GM18502 (cell line): ENCODE data around the gene NEB.
A peak's percentile ranks its signal among the peaks of the same experiment; 100 is the strongest.
"Not testable (repeated sequence)": the region's sequence is repeated elsewhere in the genome, so short reads cannot be mapped to it uniquely, and the experiment has no call there.

Source experiments
- ATAC-seq: cut with Tn5 transposase; IDR thresholded peaks from one replicate; pipeline ENCODE4 v1.9.1; 2021; ENCODE audit warnings: mild to moderate bottlenecking; ENCODE audit not compliant: unreplicated experiment, poor library complexity

NEB gene

DNA sequence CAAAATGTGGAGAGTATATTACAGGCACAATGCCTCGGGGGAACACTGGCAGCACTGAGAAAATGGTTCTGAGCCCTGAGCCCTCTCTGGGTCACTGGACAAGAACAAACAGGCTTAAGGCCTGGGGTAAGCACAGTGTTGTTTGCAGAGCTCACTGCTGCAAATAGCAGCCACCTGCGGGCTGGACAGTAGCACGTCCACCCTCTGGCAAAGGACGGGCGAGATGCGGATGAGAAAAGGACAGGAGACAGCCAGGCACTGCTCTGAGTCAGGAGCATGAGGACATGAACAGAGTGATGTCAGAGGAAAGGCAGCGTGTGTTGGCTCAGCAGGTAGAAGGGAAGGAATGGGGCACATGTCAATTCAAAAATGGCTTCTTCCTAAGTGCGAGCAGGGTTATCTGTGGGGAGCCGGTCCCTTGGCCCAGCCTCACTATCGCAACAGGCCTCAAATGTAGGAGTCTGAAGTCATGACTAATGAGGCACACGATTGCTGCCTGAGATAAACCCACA is 25.9 kb upstream of the NEB start:
- no peak for ATAC-seq

DNA sequence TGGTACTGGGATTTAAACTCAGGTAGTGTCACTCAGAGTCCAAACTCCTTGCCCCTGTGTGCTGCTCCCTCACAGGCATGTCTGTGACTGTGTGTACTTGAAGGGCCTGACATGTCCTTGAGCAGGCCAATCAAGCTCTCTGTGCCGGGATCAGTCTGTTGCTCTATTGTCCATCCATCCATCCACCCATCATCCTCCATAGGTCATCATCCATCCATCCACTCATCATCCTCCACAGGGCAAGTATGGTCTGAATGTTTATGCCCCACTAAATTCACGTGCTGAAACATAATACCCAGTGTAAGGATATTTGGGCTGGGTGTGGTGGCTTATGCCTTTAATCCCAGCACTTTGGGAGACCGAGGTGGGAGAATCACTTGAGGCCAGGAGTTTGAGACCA is 24.5 kb upstream of the NEB start:
- no peak for ATAC-seq

DNA sequence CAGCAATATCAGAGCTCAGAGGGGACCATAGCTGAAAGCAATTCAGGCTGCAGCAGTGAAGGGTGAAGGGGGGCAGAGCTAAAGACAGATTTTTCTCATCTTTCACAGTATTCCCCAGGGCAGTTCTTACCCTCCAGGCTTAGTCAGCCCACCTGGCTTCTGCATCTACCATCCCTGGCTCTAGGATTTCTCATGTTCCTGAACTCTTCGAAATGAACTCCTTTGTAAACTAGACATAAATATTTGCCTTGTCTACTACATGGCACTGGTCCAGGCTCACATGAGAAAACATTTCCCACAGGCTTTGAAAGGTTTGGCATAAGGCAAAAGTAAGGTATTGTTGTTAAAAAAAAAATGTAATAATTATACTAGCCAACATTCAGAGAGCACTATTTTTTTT is 23.6 kb upstream of the NEB start:
- ATAC-seq: no peak

- no peak for ATAC-seq
These were observed 22.5 kb upstream of the NEB start for GRCh38 chr2:151756820-151757219.

DNA sequence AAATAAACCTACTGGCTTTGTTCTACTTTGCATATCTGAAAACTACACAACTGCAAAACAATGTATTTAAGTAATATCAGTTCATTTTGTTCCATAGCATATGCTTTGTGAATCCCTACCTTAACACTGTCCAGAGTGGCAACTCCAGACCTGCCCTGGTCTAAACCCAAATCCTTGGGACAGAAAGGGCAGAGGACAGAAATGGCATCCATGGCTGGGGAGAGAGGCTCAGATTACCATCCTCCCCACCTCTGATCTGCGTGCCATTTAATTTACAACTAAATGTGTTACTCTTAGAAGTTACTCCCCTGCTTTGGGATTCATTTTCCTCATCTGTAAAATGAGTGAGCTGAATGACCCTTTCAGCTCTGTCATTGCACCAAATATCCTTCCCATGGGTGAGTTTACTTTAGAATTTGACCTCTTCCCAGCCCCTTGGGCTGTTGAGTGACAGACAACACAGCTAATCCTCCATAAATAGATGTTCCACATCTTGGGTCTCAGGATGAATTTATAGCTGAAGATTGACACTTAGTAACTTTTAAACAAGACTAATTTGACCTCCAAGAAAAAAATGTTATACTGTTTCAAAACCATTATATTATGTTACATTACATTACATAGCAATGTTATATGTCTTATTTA is 20.1 kb upstream of the NEB start:
- ATAC-seq: no peak

DNA sequence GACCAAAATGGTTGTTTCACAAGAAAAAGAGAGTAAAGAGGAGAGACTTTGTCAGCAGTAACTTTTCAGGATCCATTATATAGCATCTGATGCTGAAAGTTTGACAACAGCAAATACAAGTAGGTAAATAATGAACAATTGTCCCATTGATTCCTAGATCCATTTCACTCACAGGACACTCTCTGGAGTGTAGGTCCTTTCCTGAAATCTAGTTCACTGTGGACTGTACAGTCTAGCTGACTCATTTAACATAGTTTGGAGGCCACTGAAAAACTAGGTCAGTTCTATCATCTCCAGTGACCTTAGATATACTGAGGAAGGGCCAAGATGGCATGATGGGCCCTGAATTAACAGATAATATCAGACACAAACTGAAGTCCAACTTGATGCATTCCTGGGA is 19.3 kb upstream of the NEB start:
- ATAC-seq: no peak

- not testable (repeated sequence) for ATAC-seq
These were observed 11.0 kb upstream of the NEB start for GRCh38 chr2:151745261-151745660.

- ATAC-seq: peak; percentile 78
These were observed 3.9 kb downstream of the NEB start for GRCh38 chr2:151730262-151730975.

GRCh38 chr2:151729837-151730236 is 4.4 kb downstream of the NEB start:
- ATAC-seq: peak; percentile 35

DNA sequence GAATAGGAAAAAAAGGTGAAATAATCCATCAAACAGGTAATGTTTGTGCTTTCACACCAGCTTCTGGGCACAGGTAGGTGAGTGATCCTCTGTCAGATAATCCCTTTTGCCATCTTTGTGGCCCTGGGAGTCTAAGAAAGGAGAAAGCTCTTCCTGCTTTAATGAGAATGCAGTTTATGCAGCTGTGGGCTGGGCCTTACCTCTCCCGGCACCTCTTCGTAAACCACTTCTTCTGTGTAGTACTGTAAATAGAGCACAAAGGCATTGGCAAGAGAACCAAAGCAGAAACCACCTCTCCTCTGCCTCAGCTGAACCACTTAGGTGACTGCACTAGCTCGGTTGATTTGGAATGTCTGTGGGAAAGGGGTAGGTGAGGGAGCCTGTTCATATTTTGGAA is 4.9 kb downstream of the NEB start:
- ATAC-seq: no peak

GRCh38 chr2:151728804-151729414 is 5.4 kb downstream of the NEB start:
- peak; percentile 53 for ATAC-seq

DNA sequence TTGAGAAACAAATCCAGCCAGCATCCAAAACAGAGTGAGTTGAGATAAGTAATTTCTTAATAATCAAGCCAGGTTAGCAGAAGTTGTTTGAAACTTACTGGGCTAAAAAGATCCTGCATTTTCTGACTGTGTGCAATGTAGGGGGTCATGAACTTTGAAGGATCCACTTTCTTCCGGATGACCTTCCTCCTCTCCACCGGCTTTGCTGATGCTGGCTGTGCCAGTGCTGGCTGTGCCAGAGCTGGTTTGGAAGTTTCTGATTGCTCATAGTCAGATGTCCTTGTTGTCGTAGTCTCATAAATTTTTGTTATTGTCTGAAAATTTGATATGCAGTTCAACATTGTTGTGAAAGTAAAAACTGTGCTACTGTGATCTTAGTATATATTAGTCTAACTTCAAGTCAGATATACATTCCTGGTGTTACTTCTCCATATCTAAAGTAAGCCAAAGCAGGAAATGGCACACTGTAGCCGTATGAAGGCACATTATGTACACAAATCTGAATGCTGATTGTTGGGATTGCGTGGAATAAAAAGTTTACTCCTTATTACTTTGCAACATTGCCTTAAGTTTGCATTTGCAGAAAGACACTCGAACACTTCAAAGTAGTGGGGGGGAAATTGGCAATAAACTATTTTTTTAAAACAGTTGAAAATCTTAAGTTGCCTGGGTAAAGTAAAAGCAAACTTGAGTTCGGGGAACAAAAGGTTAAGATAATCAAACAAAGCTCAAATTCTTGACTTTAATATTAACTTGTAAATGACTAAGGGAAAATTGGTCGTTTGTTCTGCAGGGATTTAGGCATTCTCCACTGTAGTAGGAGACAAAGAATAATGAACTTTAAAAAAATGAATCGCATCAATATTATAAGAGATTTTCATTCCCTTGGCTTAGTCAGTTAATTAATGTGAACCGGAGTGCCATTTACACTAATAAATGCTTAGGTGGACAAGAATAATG is 6.4 kb downstream of the NEB start:
- ATAC-seq: no peak

- no peak for ATAC-seq
These were observed 13.1 kb downstream of the NEB start for GRCh38 chr2:151721161-151721560.

GRCh38 chr2:151720521-151720920 is 13.8 kb downstream of the NEB start:
- ATAC-seq: no peak

- no peak for ATAC-seq
These were observed 15.5 kb downstream of the NEB start for GRCh38 chr2:151718796-151719195.

DNA sequence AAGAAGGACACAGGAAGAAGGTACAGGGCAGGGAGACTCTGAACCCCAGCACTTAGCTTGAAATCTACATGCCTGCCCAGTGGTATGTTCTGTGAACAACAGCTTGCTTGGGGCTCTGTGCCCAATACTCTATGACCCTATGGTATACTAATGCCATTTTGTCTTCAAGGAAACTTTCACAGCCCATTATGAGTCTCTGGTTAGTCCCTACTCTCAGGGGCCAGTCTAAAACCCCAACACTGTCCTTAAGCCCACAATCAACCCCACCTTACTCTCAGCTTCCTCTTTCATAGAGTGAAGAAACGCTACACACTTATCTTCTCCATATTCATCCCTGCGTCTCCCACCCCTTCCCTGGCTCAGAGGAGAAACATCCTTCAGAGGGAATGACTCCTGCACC is 16.0 kb downstream of the NEB start:
- no peak for ATAC-seq

DNA sequence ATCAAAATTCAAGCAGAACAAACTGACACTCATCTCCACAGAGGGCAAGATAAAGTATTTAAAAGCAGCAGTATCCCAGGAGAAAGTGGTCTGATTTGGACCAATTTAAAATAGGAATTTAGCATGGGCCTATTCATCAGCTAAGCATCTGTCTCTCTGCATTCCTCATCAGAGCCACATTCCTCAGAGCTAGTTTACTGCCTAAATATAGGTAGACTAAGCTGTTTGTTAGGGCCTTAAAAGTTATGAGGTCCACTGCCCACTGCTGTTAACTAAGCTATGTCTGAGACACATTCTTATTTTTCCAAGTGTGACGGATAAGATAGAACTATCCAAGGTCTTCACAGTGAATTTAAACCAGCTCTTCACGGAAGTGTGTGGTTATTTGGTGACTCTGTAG is 17.6 kb downstream of the NEB start:
- ATAC-seq: no peak

GRCh38 chr2:151713291-151713903 is 20.9 kb downstream of the NEB start:
- peak; percentile 67 for ATAC-seq

DNA sequence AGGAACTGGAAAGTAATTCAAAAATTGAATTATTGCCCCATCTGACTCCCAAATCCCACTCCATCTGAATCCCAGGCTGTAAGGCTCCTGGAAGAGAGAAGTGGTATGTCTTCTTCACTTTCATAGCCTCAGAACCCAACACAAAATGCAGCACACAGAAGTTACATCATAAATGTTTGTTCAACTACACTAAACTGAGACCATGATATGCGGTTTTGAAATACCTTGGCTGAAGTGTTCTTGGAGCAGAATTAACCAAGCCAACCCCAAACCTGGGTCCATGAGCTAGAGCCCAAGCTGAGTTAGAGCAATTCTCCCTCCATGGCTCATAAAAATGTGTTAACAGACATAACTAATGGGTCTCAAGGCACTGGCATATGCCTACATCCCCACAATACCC is 23.3 kb downstream of the NEB start:
- ATAC-seq: no peak

GRCh38 chr2:151708788-151709187 is 25.5 kb downstream of the NEB start:
- no peak for ATAC-seq
